WTC11 (cell line): Measurements from ENCODE around the gene HHIPL1. TPM values are rescaled to one million over a fixed set of nuclear protein-coding genes. Genes with fewer than 3 reads are reported as not detected.
A peak's percentile ranks its signal among the peaks of the same experiment; 100 is the strongest.

ENCODE experiments used
- ATAC-seq: fragments of 200-7000 bp; cut with Tn5 transposase; 2 replicates; pipeline ENCODE4 v1.10.0; 2021; ENCODE audit warnings: mild to moderate bottlenecking, moderate library complexity
- CTCF ChIA-PET: fragments of 300-600 bp; sonication (Branson Sonifier 250); formaldehyde crosslinking; loops from one replicate; lab custom pipeline; 2021; ENCODE audit warnings: antibody characterized with exemption; lab: Charles Lee
- POLR2A ChIA-PET: fragments of 350-600 bp; sonication (Branson Sonifier 250); formaldehyde crosslinking; loops from one replicate; lab custom pipeline; 2021; ENCODE audit warnings: antibody characterized with exemption; lab: Charles Lee
- DNase-seq: peaks from one replicate; pipeline ENCODE4 v3.0.0; 2021; ENCODE audit warnings: low spot score
- H3K27ac Mint-ChIP-seq: 2 replicates; pipeline ENCODE4 v1.8.0; 2021; ENCODE audit warnings: mixed read lengths
- H3K27me3 Mint-ChIP-seq: 2 replicates; pipeline ENCODE4 v1.8.0; 2021; ENCODE audit warnings: low read depth, mild to moderate bottlenecking, moderate library complexity, mixed read lengths
- H3K36me3 Mint-ChIP-seq: 2 replicates; pipeline ENCODE4 v1.8.0; 2021; ENCODE audit warnings: mixed read lengths
- H3K4me1 Mint-ChIP-seq: 2 replicates; pipeline ENCODE4 v1.8.0; 2022; ENCODE audit warnings: mixed read lengths
- H3K4me3 Mint-ChIP-seq: 2 replicates; pipeline ENCODE4 v1.8.0; 2021; ENCODE audit warnings: mild to moderate bottlenecking, moderate library complexity, mixed read lengths
- H3K9me3 Mint-ChIP-seq: 2 replicates; pipeline ENCODE4 v1.8.0; 2021; ENCODE audit warnings: mixed read lengths
- CBFB ChIP-seq: sonication (generic); formaldehyde crosslinking; IDR thresholded peaks from 2 replicates; pipeline ENCODE4 v1.8.1; 2022; ENCODE audit warnings: mild to moderate bottlenecking, low read depth, missing genetic modification reagents
- CREM ChIP-seq: sonication (generic); formaldehyde crosslinking; IDR thresholded peaks from 2 replicates; pipeline ENCODE4 v1.8.1; 2022; ENCODE audit warnings: mild to moderate bottlenecking, missing genetic modification reagents, moderate library complexity
- CTCF ChIP-seq: fragments of 200-600 bp; IDR thresholded peaks from 2 replicates; pipeline ENCODE4 v1.8.0; 2022; ENCODE audit warnings: antibody characterized with exemption
- E2F5 ChIP-seq: sonication (generic); formaldehyde crosslinking; IDR thresholded peaks from 2 replicates; pipeline ENCODE4 v1.8.1; 2022; ENCODE audit warnings: mild to moderate bottlenecking, moderate library complexity, missing genetic modification reagents
- ELF4 ChIP-seq: sonication (generic); formaldehyde crosslinking; IDR thresholded peaks from 2 replicates; pipeline ENCODE4 v1.8.1; 2022; ENCODE audit warnings: low read depth, mild to moderate bottlenecking, moderate library complexity, missing genetic modification reagents
- EMX1 ChIP-seq: fragments of 250-450 bp; sonication (Bioruptor Pico); IDR thresholded peaks from 2 replicates; pipeline ENCODE4 v1.8.0; 2021; ENCODE audit warnings: mild to moderate bottlenecking
- ESRRA ChIP-seq: sonication (generic); formaldehyde crosslinking; IDR thresholded peaks from 2 replicates; pipeline ENCODE4 v1.8.1; 2022; ENCODE audit warnings: mild to moderate bottlenecking, missing genetic modification reagents, borderline replicate concordance
- GTF2I ChIP-seq: fragments of 250-450 bp; sonication (Bioruptor Pico); conservative IDR thresholded peaks from 2 replicates; pipeline ENCODE4 v1.4.0; 2021; ENCODE audit warnings: mild to moderate bottlenecking
- IRF2 ChIP-seq: sonication (generic); formaldehyde crosslinking; IDR thresholded peaks from 2 replicates; pipeline ENCODE4 v1.8.0; 2022; ENCODE audit warnings: low read depth, missing genetic modification reagents, borderline replicate concordance
- JUN ChIP-seq: sonication (generic); formaldehyde crosslinking; IDR thresholded peaks from 2 replicates; pipeline ENCODE4 v1.8.0; 2023; ENCODE audit warnings: mild to moderate bottlenecking, missing genetic modification reagents
- MXD4 ChIP-seq: fragments of 250-450 bp; sonication (Bioruptor Pico); IDR thresholded peaks from 2 replicates; pipeline ENCODE4 v1.8.0; 2021; ENCODE audit warnings: mild to moderate bottlenecking, moderate library complexity, borderline replicate concordance
- NFATC4 ChIP-seq: fragments of 250-450 bp; sonication (Bioruptor Pico); IDR thresholded peaks from 2 replicates; pipeline ENCODE4 v1.9.0; 2021; ENCODE audit warnings: mild to moderate bottlenecking
- NFYB ChIP-seq: sonication (generic); formaldehyde crosslinking; conservative IDR thresholded peaks from 2 replicates; pipeline ENCODE4 v1.8.0; 2022; ENCODE audit warnings: low read depth, missing genetic modification reagents
- NR2C2 ChIP-seq: sonication (generic); formaldehyde crosslinking; IDR thresholded peaks from 2 replicates; pipeline ENCODE4 v1.8.0; 2022; ENCODE audit warnings: mild to moderate bottlenecking, missing genetic modification reagents
- SMAD3 ChIP-seq: sonication (generic); formaldehyde crosslinking; IDR thresholded peaks from 2 replicates; pipeline ENCODE4 v1.8.0; 2022; ENCODE audit warnings: missing genetic modification reagents, mild to moderate bottlenecking, borderline replicate concordance
- SMAD4 ChIP-seq: sonication (generic); formaldehyde crosslinking; IDR thresholded peaks from 2 replicates; pipeline ENCODE4 v1.8.0; 2022; ENCODE audit warnings: mild to moderate bottlenecking, missing genetic modification reagents
- SOX15 ChIP-seq: fragments of 250-450 bp; sonication (Bioruptor Pico); IDR thresholded peaks from 2 replicates; pipeline ENCODE4 v1.9.0; 2021; ENCODE audit warnings: mild to moderate bottlenecking
- SP1 ChIP-seq: sonication (generic); formaldehyde crosslinking; conservative IDR thresholded peaks from 2 replicates; pipeline ENCODE4 v1.8.1; 2022; ENCODE audit warnings: missing genetic modification reagents
- TEAD1 ChIP-seq: sonication (generic); formaldehyde crosslinking; IDR thresholded peaks from 2 replicates; pipeline ENCODE4 v1.8.0; 2022; ENCODE audit warnings: mild to moderate bottlenecking, missing genetic modification reagents
- TP53 ChIP-seq: sonication (generic); formaldehyde crosslinking; IDR thresholded peaks from 2 replicates; pipeline ENCODE4 v1.8.1; 2023; ENCODE audit warnings: mild to moderate bottlenecking, missing genetic modification reagents
- USF2 ChIP-seq: sonication (generic); formaldehyde crosslinking; IDR thresholded peaks from 2 replicates; pipeline ENCODE4 v1.8.1; 2023; ENCODE audit warnings: mild to moderate bottlenecking, missing genetic modification reagents, moderate library complexity
- ZBTB21 ChIP-seq: sonication (generic); formaldehyde crosslinking; IDR thresholded peaks from 2 replicates; pipeline ENCODE4 v1.8.1; 2023; ENCODE audit warnings: mild to moderate bottlenecking, missing genetic modification reagents, borderline replicate concordance
- ZNF281 ChIP-seq: sonication (generic); formaldehyde crosslinking; IDR thresholded peaks from 2 replicates; pipeline ENCODE4 v1.8.0; 2023; ENCODE audit warnings: mild to moderate bottlenecking, missing genetic modification reagents
- ZNF317 ChIP-seq: sonication (generic); formaldehyde crosslinking; IDR thresholded peaks from 2 replicates; pipeline ENCODE4 v1.8.1; 2023; ENCODE audit warnings: low read depth, mild to moderate bottlenecking, moderate library complexity, missing genetic modification reagents, borderline replicate concordance
- ZNF416 ChIP-seq: fragments of 250-450 bp; sonication (Bioruptor Pico); IDR thresholded peaks from 2 replicates; pipeline ENCODE4 v1.9.0; 2021; ENCODE audit warnings: mild to moderate bottlenecking, inconsistent platforms
- ZNF671 ChIP-seq: fragments of 250-450 bp; sonication (Bioruptor Pico); IDR thresholded peaks from 2 replicates; pipeline ENCODE4 v1.8.0; 2021; ENCODE audit warnings: mild to moderate bottlenecking
- total RNA-seq: library from RNA; stranded (reverse); gene quantifications from 3 replicates; pipeline ENCODE4 v1.2.3, GENCODE V29; 2021
- TF ChIP-seq, protein P1 (sequence below): fragments of 250-450 bp; sonication (Bioruptor Pico); IDR thresholded peaks from 2 replicates; pipeline ENCODE4 v1.9.0; 2021; ENCODE audit warnings: moderate library complexity, mild to moderate bottlenecking, inconsistent platforms, borderline replicate concordance
- TF ChIP-seq, protein P2 (sequence below): sonication (generic); formaldehyde crosslinking; IDR thresholded peaks from 2 replicates; pipeline ENCODE4 v1.8.1; 2022; ENCODE audit warnings: low read depth, missing genetic modification reagents, borderline replicate concordance

The HHIPL1 gene
- total RNA-seq, 1 experiment from 2014 or later = 1.5 TPM

DNA sequence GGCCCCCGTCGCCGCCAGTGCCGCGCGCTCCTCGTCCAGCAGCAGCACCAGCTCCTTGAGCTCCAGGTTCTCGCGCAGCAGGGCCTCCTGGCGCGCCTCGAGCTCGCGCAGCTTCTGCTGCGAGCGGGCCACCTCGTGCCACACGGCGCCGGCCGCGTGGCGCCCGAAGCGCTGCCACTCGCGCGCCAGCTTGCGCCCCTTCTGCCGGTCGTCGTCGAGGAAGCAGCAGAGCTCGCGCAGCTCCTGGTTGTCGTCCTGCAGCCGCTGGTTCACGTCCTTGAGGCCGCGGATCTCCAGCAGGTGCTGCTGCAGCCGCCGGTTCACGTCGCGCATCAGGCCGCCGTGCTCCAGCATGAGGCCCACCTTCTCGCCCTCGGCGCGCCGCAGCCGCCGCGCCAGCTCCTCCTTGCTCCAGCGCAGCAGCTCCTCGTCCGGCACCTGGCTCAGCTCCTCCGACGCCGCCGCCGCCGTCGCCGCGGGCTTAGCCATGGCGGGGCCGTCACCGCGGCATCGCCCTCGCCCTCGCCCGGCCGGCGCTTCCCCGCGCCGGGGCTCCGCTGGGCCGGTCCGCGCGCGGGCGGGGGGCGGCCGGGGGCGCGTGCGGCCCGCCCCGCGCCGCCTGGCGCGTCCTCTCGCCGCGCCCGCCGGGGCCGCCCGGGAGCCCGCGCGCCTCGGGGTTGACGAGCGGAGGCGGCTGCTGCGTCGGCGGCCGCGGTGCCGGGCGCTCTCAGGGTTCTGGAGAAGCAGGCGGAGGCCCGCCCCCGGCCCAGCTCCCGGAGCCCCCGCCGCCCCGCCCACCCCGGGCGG lies 41.3 kb upstream of the HHIPL1 start, which contains the start of gene CCDC85C:
CCDC85C (minus strand) TSS at position 737 of the 807 bp plus-strand sequence; CDS start at position 489, 248 bp downstream.
- ATAC-seq (no peak), DNase-seq (peak; percentile 58)
- H3K27ac Mint-ChIP-seq = no peak within 1 kb of the TSS
- peaks cover 29% of the 10 kb centered on the region for H3K4me1 Mint-ChIP-seq
- POLR2A ChIA-PET = interaction anchor here (0.5 to 1.4 kb wide), 4 partner anchors 30 to 710 kb away, joined by 4 to 9 read pairs (median 6); partner anchors contain the start of genes CCNK and SETD3
- peaks cover 34% of the 10 kb centered on the region for H3K27me3 Mint-ChIP-seq
- H3K36me3 Mint-ChIP-seq = no peaks in the 10 kb centered on the region
- no peaks in the 10 kb centered on the region for H3K9me3 Mint-ChIP-seq
- CTCF ChIA-PET = interaction anchor here (0.6 to 6.1 kb wide), 4 partner anchors 9 to 86 kb away, joined by 3 to 31 read pairs (median 4); no protein-coding TSS in a partner anchor
- peak within 1 kb of the TSS; percentile 85 for H3K4me3 Mint-ChIP-seq
- TF ChIP-seq IRF2 (peak; percentile 93), CBFB (CRISPR knock-in tag) (peak; percentile 83; the same call in 1 of the 2 replicates), ESRRA (CRISPR knock-in tag) (peak; percentile 99), NFATC4 (CRISPR knock-in tag) (no peak), ZNF317 (CRISPR knock-in tag) (peak; percentile 84), ZBTB21 (peak; percentile 96), CREM (CRISPR knock-in tag) (peak; percentile 92), GTF2I (CRISPR knock-in tag) (no peak), TP53 (CRISPR knock-in tag) (peak; percentile 98), SMAD3 (peak; percentile 99), ZNF281 (CRISPR knock-in tag) (peak; percentile 90), TEAD1 (peak; percentile 98), SOX15 (CRISPR knock-in tag) (no peak), NFYB (CRISPR knock-in tag) (peak; percentile 70), ELF4 (CRISPR knock-in tag) (peak; percentile 99), E2F5 (CRISPR knock-in tag) (peak; percentile 97), EMX1 (CRISPR knock-in tag) (no peak), ZNF671 (no peak), JUN (CRISPR knock-in tag) (peak; percentile 99), SMAD4 (CRISPR knock-in tag) (peak; percentile 97), NR2C2 (CRISPR knock-in tag) (peak; percentile 89), MXD4 (CRISPR knock-in tag) (no peak), CTCF (no peak), ZNF416 (CRISPR knock-in tag) (no peak), SP1 (CRISPR knock-in tag) (peak; percentile 75; the same call in 1 of the 2 replicates), USF2 (CRISPR knock-in tag) (peak; percentile 39)
- TF ChIP-seq, protein P1, sequence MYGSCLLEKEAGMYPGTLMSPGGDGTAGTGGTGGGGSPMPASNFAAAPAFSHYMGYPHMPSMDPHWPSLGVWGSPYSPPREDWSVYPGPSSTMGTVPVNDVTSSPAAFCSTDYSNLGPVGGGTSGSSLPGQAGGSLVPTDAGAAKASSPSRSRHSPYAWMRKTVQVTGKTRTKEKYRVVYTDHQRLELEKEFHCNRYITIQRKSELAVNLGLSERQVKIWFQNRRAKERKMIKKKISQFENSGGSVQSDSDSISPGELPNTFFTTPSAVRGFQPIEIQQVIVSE (CRISPR knock-in tag) = no peak
- TF ChIP-seq, protein P2, sequence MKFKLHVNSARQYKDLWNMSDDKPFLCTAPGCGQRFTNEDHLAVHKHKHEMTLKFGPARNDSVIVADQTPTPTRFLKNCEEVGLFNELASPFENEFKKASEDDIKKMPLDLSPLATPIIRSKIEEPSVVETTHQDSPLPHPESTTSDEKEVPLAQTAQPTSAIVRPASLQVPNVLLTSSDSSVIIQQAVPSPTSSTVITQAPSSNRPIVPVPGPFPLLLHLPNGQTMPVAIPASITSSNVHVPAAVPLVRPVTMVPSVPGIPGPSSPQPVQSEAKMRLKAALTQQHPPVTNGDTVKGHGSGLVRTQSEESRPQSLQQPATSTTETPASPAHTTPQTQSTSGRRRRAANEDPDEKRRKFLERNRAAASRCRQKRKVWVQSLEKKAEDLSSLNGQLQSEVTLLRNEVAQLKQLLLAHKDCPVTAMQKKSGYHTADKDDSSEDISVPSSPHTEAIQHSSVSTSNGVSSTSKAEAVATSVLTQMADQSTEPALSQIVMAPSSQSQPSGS = peak; percentile 96
